Dermis lymphatic vessel endothelial cell (primary cell): ENCODE data around the gene SENP7. TPM values are rescaled to one million over a fixed set of nuclear protein-coding genes. Genes with fewer than 3 reads are reported as not detected.

Experiments
- total RNA-seq: library from RNA; depleted of rRNA; stranded (reverse); fragments of >200 nt; gene quantifications from 2 replicates; pipeline ENCODE4 v1.2.1, GENCODE V29; 2014

SENP7 gene, protein sequence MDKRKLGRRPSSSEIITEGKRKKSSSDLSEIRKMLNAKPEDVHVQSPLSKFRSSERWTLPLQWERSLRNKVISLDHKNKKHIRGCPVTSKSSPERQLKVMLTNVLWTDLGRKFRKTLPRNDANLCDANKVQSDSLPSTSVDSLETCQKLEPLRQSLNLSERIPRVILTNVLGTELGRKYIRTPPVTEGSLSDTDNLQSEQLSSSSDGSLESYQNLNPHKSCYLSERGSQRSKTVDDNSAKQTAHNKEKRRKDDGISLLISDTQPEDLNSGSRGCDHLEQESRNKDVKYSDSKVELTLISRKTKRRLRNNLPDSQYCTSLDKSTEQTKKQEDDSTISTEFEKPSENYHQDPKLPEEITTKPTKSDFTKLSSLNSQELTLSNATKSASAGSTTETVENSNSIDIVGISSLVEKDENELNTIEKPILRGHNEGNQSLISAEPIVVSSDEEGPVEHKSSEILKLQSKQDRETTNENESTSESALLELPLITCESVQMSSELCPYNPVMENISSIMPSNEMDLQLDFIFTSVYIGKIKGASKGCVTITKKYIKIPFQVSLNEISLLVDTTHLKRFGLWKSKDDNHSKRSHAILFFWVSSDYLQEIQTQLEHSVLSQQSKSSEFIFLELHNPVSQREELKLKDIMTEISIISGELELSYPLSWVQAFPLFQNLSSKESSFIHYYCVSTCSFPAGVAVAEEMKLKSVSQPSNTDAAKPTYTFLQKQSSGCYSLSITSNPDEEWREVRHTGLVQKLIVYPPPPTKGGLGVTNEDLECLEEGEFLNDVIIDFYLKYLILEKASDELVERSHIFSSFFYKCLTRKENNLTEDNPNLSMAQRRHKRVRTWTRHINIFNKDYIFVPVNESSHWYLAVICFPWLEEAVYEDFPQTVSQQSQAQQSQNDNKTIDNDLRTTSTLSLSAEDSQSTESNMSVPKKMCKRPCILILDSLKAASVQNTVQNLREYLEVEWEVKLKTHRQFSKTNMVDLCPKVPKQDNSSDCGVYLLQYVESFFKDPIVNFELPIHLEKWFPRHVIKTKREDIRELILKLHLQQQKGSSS
- 18.0 and 24.8 TPM in 2 replicates for total RNA-seq

GRCh38 chr3:101512646-101513418 is at the start of gene SENP7:
Gene SENP7 (minus strand): TSS chr3:101513212. CDS start chr3:101513130, 82 bp downstream.

GRCh38 chr3:101561630-101562328 is 48.8 kb upstream of the SENP7 start, which contains the start of gene TRMT10C:
Gene TRMT10C (plus strand): TSS chr3:101561868. CDS start chr3:101564782, 2,914 bp downstream.

GRCh38 chr3:101320475-101320874 is 192.5 kb downstream of the SENP7 start, which contains the start of gene IMPG2:
Gene IMPG2 (minus strand): TSS chr3:101320575. CDS start chr3:101320372, 203 bp downstream.

Other genes starting within 250 kb of the SENP7 start
- 0.65 and 0.69 TPM in 2 replicates for gene IMPG2, start 192.6 kb downstream of the SENP7 start, total RNA-seq
- 24.1 and 35.7 TPM in 2 replicates for gene TRMT10C, start 48.7 kb upstream of the SENP7 start, total RNA-seq
- gene PCNP, start 61.0 kb upstream of the SENP7 start, total RNA-seq = 82.8 and 89.6 TPM in 2 replicates
- gene ZBTB11, start 163.9 kb upstream of the SENP7 start, total RNA-seq = 19.0 and 21.6 TPM in 2 replicates
- gene RPL24, start 173.5 kb upstream of the SENP7 start, total RNA-seq = 2,667 and 3,515 TPM in 2 replicates
- 4.3 and 7.7 TPM in 2 replicates for gene CEP97, start 211.4 kb upstream of the SENP7 start, total RNA-seq